Measurements from ENCODE around the gene CEP112.

Gene CEP112

GRCh38 chr17:66054242-66054641, 137.7 kb downstream of the CEP112 start:
- DNase-seq: no peak

DNA sequence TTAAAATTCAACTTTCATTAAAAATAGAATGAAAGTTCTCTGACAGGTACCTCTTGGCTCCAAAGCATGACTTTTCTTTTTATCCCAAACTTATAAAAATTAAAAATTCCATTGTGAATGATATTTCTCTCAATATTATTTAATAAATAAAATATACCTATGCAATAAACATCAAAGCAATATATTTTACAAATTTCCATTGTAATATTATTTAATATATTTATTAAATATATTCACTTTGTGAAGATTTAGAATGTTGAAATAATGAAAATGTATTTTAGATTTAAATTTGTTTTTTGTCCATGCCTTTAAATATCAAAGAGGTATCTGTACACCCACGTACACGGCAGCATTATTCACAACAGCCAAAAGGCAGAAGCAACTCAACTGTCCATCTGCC, 147.8 kb downstream of the CEP112 start:
- DNase-seq: no peak

DNA sequence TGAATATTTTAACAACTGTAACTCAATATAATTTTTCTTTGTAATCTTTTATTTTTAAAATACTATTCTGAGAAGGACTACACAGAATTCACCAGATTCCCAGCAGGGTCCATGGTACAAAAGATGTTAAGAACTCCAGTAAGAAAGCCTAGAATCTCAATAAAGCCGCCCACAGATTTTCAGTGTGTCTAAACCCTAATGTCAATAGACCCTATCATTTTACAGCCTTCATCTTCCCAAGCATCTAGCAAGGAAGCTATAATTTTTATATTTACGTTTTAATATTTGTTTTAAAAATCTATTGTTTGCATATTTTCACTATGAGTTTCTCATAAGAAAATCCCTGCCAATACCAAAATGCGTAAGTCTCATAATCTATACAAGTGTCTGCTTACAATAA, 148.5 kb downstream of the CEP112 start:
- DNase-seq: no peak

- DNase-seq: no peak
Measured at GRCh38 chr17:66040402-66040801, 151.5 kb downstream of the CEP112 start.

DNA sequence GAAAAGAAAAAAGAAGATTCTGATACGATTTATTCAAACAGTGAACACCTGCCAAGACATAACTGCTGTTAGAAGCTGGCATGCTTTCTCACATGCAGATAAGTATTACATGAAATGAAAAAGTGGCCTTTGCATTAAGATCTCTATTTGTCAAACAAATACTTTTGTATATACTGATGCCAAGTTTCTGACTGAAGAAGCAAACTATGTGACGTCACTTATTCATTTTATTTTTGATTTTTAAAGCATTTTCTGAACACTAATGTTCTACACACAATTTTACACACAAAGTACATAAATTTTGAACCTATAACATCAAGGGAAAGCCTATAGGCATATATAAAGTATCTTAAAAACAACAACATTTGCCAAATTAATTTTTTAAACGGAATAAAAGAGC, 153.8 kb downstream of the CEP112 start:
- DNase-seq: no peak

DNA sequence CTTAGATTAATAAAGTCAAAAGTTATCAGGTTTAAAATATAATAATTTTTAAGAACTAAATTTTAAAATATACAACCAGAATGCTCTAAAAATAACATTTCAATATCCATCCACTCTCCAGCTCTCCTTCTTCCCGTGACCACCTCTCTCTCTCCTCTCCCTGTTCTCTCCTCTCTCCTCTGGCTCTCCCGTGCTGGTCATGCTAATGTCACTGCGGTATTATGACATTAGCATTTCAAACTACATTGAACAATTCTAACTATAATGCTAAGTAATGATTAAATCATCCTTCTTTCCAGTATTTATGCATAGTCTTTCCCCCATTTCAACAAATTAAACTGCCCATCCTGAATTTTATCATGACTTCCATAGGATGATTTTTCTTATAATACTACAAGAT, 154.7 kb downstream of the CEP112 start:
- DNase-seq: no peak

GRCh38 chr17:66032082-66032712, 159.7 kb downstream of the CEP112 start:
- no peak for DNase-seq

DNA sequence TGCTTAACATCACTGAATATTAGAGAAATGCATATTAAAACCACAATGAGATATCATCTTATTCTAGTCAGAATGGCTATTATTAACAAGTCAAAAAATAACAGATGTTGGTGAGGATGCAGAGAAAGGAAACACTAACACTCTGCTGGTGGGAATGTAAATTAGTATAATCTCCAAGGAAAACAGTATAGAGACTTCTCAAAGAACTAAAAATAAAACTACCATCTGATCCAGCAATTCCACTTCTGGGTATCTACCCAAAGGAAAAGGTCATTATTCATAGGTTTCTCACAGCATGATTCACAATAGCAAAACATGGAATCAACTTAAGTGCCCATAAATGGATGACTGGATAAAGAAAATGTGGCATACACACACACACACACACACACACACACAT, 166.4 kb downstream of the CEP112 start:
- no peak for DNase-seq

GRCh38 chr17:66021757-66022156, 170.2 kb downstream of the CEP112 start:
- no peak for DNase-seq

- DNase-seq: no peak
Measured at GRCh38 chr17:66018786-66019185, 173.1 kb downstream of the CEP112 start.

GRCh38 chr17:66016231-66016630, 175.7 kb downstream of the CEP112 start:
- no peak for DNase-seq

GRCh38 chr17:66008680-66009079, 183.3 kb downstream of the CEP112 start:
- no peak for DNase-seq

DNA sequence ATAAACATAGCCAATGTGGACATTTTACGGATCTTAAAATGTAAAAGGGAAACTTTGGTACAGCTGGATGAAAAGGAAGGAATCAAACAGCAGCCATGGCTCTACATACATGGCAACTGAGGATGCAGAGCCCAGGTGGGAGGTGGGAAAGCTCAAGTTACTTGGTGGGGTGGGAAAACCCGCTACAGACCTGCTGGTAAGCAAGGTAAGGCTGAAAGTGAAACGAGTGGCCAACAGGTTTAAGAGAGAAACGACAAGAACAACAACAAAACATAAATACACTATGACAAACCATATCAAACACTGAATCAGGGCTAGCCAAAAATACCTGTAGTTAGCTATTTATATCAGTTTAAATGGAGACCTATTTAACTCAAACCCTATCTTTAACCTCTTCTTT, 185.3 kb downstream of the CEP112 start:
- DNase-seq: no peak

DNA sequence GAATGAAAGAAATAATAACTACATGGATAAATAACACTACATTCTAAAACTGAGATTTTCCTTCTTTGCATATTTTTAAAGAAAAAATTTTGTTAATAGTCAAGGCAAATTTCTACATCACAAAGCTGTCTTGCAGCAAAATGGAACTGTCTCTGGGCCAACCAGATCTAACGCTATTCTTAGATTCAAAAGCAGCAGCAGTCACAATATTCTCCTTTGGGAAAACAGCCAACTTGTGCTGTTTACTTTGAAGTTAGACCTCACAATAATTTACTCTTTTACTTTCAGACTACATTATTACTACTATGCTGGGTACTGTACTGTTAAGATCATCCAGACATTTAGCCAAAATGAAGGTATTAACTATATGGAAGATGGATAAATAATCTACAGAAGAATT, 189.1 kb downstream of the CEP112 start:
- no peak for DNase-seq

DNA sequence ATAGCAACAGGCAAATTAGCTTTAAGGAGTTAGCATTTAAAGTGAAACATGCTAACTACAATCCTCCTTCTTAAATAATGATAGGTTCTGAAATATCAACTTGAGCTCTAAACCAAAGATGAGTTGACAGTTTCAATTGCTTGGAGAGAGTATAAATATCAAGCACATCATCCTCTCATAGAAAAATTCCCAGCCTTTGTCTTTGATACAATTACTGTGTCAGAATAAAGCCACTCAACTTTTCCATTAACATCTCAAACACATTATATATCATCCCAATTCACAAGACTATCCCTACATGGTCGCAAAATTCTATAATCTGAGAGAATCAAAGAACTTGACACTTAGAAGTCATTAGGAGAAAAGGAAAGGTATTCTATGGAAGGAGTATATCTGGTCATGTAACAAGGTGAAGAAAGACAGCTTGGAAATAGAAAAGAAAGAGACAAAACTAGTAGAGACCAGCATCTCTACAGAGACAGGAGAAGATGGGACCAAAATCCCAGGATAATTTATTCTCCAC, 189.8 kb downstream of the CEP112 start:
- DNase-seq: no peak

- DNase-seq: no peak
Measured at GRCh38 chr17:66000216-66000615, 191.7 kb downstream of the CEP112 start.

- DNase-seq: no peak
Measured at GRCh38 chr17:65998675-65999074, 193.3 kb downstream of the CEP112 start.

GRCh38 chr17:65994679-65995078, 197.3 kb downstream of the CEP112 start:
- DNase-seq: no peak

GRCh38 chr17:65994114-65994513, 197.8 kb downstream of the CEP112 start:
- DNase-seq: no peak

DNA sequence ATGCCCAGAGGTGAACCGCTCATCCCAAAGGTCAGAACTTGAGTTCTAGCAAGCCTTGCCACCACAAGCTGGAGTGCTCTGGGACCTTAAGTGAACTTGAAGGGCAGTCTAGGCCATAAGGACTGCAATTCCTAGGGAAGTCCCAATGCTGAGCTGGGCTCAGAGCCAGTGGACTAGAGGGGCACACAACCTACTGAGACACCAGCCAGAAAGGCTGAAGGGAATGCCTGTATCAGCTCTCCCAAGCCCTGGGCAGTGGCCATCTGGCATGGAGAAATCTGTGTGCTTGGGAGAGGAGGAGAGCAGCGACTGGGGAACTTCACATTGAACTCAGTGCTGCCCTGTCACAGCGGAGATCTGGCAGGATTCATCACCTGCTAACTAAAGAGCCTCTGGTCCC, 201.3 kb downstream of the CEP112 start:
- no peak for DNase-seq

DNA sequence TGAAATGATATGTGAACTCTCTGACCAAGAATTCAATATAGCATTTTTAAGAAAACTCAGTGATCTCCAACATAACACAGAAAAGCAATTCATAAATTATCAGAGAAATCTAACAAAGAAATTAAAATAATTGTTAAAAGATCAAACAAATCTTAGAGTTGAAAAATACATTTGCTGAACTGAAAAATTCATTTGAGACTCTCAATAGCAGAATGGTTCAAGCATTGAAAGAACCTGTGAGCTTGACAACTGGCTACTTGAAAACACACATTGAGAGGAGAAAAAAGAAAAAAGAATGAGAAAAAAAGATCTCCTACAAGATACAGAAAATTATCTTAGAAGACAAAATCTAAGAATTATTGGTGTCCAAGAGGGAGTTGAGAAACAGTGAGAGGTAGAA, 203.5 kb downstream of the CEP112 start:
- no peak for DNase-seq

DNA sequence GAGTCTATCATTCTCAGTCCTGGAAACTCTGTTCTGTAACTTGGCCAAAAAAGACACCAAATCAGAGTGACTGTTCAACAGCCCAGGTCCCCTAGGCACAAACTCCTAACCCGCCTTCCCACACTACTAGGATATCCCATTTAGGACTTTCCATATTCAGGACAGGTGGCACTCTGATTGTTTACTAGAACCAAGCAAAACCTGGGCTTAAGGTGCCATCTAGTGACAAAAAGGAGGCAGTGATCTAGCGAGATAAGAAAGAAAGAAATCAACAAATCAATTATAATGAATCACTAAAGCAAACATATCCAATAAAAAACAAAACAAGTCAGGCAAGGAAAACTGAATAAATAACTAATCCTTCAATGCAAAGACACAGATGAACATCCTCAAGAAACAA, 203.9 kb downstream of the CEP112 start:
- DNase-seq: no peak

GRCh38 chr17:65985571-65985970, 206.4 kb downstream of the CEP112 start:
- no peak for DNase-seq

DNA sequence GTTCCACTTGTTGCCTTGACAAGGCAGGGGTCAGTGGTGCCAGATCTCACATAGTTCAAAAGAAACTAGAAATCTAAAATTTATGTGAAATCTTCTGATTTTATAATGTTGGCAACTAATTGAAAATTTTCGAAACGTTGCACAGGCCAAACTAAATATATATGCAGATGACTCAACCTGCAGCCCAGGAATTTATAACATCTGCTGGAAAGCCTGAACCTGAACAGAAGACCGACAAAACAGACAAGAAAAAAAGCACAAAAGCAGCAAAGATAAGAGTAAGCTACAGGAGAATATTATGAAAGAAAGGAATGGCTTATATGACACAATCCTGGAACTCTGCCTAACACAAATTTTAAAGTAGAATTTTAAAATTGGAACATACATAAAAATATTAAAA, 207.6 kb downstream of the CEP112 start:
- no peak for DNase-seq

GRCh38 chr17:65978871-65979270, 213.1 kb downstream of the CEP112 start:
- DNase-seq: no peak
